Activated T-cell treated with anti-CD3 and anti-CD28 coated beads, Interleukin-2, amount 50 U/mL, for 4 hours (primary cell): ENCODE results near the gene FIBCD1. TPM values are rescaled to one million over a fixed set of nuclear protein-coding genes. Genes with fewer than 3 reads are reported as not detected.

Experiments
- ATAC-seq, 2 donors: fragments of 200-7000 bp; cut with Tn5 transposase; one replicate each; pipeline ENCODE4 v1.10.0; 2021
- DNase-seq: peaks from one replicate; pipeline ENCODE4 v3.0.0-alpha.2; 2020
- H3K27me3 Mint-ChIP-seq: one replicate; pipeline ENCODE4 v1.8.0; 2021; ENCODE audit warnings: low read depth, mixed read lengths
- H3K36me3 Mint-ChIP-seq: one replicate; pipeline ENCODE4 v1.8.0; 2022; ENCODE audit warnings: mixed read lengths; ENCODE audit not compliant: insufficient read depth
- H3K4me1 Mint-ChIP-seq: one replicate; pipeline ENCODE4 v1.8.0; 2021; ENCODE audit warnings: low read depth, mixed read lengths
- H3K4me3 Mint-ChIP-seq: one replicate; pipeline ENCODE4 v1.8.0; 2021; ENCODE audit warnings: mild to moderate bottlenecking, moderate library complexity, mixed read lengths
- H3K9me3 Mint-ChIP-seq: one replicate; pipeline ENCODE4 v1.8.0; 2021; ENCODE audit warnings: mixed read lengths
- total RNA-seq, 3 donors: library from RNA; stranded (reverse); gene quantifications; one replicate each; pipeline ENCODE4 v1.2.1, GENCODE V29; 2021

FIBCD1 gene
- total RNA-seq, 3 donors from 2014 or later, result not detected

DNA sequence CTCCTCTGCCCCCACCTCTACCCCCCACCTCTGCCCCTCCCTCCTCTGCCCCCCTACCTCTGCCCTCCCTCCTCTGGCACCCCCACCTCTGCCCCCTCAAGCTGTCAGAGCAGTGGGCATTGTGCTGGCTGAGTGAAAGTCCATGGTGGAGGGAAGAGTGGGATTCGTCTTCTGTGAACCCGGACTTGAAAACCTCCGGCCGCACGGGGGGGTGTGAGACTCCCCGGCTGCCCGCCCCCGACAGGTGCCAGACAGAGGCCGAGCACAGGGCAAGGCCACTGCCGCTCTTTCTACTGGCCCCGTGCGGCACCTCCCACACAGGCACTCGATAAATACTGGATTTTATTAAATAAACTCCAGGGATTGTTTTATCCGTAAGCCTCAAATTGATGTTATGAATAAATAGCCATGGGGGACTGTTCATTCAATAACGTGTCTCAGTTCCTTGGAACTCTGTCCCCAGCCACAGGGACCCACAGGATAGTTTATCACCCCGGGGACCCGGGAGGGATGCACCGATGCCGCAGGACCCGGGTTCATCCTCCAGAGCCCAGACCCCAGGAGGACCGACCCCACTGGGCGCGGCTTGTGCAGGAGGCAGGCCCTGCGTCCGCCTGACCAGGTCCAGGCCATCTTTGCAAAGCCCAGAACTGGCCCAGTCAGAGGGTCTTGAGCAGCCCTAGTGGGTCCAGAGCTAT is 39.8 kb downstream of the FIBCD1 start:
- Mint-ChIP-seq H3K4me3 (no peak overlapping the region), H3K36me3 (no peaks in the 10 kb centered on the region), H3K27me3 (peaks cover 4% of the 10 kb centered on the region), H3K4me1 (no peaks in the 10 kb centered on the region), H3K9me3 (no peaks in the 10 kb centered on the region)
- ATAC-seq (no peak), DNase-seq (no peak)

DNA sequence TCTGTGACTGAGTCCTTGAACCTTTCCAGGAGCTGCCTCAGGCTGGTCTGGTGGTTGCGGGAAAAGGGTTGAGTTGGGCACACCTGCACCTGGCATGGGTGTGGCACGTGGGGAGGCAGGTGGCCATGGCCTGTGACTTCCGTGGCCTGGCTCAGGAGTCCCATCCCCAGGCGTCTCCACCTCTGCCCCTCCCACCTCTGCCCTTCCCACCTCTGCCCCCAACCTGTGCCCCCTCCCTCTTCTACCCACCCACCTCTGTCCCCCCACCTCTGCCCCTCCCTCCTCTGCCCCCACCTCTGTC is 40.5 kb downstream of the FIBCD1 start:
- Mint-ChIP-seq H3K4me3 (no peak overlapping the region), H3K4me1 (no peaks in the 10 kb centered on the region), H3K36me3 (no peaks in the 10 kb centered on the region), H3K27me3 (peaks cover 3% of the 10 kb centered on the region), H3K9me3 (no peaks in the 10 kb centered on the region)
- no peak for ATAC-seq
- DNase-seq, result no peak

DNA sequence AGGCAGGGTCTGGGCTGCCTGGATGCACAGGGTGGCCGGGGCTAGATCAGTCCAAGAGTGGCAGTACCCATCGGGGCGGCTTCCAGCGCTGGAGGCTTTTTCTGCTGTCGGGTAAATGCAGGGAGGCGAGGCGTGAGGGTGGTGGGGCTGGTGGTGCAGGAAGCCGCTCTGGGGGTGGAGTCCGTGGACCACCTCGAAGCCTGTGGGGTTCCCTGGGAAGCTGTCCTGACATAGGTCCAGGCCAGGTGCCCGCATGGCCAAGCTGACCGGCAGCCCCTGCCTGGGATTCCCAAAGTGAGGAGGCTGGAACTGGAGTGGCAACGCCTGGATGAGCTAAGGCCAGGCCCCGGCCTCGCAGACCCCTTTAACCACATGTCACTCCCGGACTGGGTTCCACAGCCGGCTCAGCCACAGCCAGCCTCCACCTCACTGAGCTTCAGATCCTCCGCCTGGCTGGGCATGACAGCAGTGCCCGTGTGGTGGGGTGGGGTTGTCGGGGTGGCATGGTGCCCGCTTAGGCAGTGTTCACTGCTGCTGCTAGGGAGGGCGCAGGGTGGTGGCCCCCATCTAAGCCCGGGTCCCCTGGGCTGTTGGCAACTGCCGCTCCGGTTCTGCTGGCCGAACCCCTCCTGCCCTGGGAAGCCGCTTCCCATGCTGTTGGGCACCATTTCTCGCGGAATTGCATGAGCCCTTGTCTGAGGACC is 41.0 kb downstream of the FIBCD1 start:
- no peaks in the 10 kb centered on the region for H3K9me3 Mint-ChIP-seq
- H3K27me3 Mint-ChIP-seq, result peaks cover 3% of the 10 kb centered on the region

DNA sequence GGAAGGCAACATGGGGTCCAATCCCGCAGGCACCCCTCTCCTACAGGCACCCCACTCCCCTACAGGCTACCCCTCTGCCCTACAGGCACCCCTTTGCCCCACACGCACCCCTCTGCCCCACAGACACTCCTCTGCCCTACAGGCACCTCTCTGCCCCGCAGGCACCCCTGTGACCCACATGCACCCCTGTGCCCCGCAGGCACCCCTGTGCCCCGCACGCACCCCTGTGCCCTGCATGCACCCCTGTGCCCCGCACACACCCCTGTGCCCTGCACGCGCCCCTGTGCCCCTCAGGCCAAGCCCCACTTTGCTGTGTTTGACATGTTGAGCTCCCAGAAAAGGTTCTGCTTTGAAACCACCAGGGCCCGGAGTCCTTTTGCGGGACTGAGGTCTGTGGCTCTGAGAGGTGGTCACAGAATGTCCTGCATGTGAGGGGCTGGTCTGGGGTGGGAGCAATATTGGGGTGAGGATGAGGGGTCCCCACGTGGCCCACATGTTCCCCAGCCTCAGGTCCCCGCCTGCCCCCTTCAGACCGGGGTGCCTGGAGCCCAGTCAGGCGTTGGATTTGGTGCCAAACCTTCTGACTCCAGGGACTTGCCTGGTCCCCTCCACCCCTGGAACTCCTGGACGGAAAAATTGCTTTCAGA is 41.8 kb downstream of the FIBCD1 start:
- DNase-seq, result no peak
- Mint-ChIP-seq H3K36me3 (no peaks in the 10 kb centered on the region), H3K9me3 (no peaks in the 10 kb centered on the region), H3K27me3 (peaks cover 3% of the 10 kb centered on the region), H3K4me3 (no peak overlapping the region), H3K4me1 (no peaks in the 10 kb centered on the region)
- no peak for ATAC-seq

More for the DNA sequence above, 41.0 kb downstream of the FIBCD1 start:
- DNase-seq, result no peak
- no peaks in the 10 kb centered on the region for H3K4me1 Mint-ChIP-seq
- H3K4me3 Mint-ChIP-seq, result no peak overlapping the region
- no peaks in the 10 kb centered on the region for H3K36me3 Mint-ChIP-seq
- no peak for ATAC-seq

DNA sequence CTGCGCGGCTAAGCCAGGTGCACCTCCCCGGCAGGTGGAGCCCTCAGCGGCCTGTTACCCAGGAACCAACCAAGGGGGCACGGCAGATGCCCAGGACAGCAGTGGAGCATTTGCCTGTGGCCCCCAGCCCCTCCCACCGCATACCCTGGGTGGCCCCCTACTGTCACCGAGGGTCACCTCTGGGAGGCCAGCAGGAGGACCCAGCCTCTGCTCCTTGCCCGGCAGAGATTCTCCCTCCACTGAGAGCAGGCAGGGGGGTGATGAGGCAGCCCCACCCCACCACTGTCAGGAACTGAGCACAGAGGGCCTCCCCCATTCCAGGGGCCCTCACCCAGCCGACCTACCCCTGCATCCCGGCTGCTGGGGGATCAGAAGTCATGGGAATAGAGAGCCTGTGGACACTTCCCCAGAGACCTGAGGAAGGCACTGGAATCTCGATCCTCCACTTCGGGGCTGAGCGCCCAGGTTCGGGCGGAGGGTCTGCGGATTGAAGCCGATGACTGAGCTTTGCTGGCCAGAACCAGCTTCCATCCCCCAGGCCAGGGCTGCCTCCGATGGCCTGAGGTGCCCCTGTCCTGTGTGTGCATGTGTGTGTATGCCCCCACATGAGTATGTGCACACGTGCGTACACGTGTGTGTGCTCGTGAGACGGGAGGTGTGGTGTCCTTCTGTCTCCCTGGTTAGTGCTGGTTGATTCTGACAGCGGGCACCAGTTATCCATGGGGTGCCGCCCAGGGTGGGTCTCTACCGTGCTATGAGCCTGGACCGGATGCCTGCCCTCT is 42.6 kb downstream of the FIBCD1 start, which contains the start of gene QRFP:
QRFP (minus strand) TSS at position 580 of the 782 bp plus-strand sequence. CDS start 2,974 bp downstream, outside the sequence.
- Mint-ChIP-seq H3K4me1 (no peaks in the 10 kb centered on the region), H3K27me3 (peaks cover 3% of the 10 kb centered on the region), H3K4me3 (no peak within 1 kb of the TSS), H3K9me3 (no peaks in the 10 kb centered on the region), H3K36me3 (no peaks in the 10 kb centered on the region)
- no peak for ATAC-seq
- no peak for DNase-seq

DNA sequence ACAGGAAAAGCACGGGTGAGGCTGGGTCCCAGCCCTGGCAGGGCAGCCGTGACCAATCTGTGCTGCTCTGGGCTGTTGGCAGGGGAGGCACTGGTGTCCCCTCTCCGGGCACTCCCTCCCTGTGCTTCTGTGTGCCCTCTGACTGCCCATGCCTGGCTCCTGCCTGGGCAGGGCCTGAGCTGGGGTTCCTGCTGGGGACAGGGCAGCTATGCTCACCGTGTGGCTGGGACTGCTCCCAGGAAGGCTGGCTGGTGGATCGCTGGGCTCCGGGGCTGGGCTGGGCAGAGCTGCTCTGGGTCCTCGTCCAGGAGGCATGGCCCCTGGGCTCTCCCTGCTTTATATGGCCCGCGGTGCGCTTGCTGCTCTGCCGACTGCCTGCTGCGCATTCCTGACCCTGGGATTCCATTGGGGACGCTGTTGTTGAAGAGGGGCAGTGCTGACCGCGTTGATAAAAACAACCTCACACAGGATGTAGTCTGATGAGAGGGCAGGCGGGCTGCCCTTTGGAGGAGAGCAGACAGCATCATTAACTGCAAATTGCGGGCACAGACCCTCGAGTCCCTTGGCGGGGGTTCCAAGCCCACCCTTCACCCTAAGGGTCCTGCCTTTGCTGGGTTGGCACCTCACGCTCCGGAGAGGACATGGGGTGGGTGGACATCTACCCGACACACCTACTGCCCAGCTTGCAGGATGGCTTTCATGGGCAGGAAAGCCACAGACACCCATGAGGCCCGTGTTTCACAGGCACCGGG is 43.4 kb downstream of the FIBCD1 start:
- Mint-ChIP-seq H3K4me1 (no peaks in the 10 kb centered on the region), H3K9me3 (no peaks in the 10 kb centered on the region)

DNA sequence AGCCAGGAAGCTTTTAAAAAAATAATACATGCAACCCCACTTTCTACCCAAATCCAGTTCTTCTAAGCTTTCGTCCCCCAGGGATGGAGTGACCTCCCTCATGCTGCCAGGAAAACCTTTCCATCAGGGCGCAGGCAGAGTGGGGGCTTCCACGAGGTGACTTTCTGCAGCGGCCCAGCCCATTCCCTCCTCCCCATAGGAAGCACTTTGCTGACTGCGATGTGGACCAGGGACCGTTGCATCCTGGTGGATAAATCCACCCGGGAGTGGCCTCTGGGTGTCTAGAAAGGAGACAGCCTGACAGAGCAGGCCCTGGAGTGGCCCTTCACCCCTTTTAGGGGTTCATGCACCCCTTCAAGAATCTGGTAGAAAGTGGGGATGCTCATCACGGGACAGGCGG is 44.0 kb downstream of the FIBCD1 start:
- Mint-ChIP-seq H3K27me3 (no peaks in the 10 kb centered on the region), H3K36me3 (no peaks in the 10 kb centered on the region), H3K4me3 (no peak overlapping the region), H3K9me3 (no peaks in the 10 kb centered on the region), H3K4me1 (no peaks in the 10 kb centered on the region)
- DNase-seq, result no peak
- no peak for ATAC-seq

More for the DNA sequence above, 43.4 kb downstream of the FIBCD1 start:
- DNase-seq, result no peak
- ATAC-seq, result no peak
- no peaks in the 10 kb centered on the region for H3K36me3 Mint-ChIP-seq
- H3K27me3 Mint-ChIP-seq, result peaks cover 2% of the 10 kb centered on the region
- H3K4me3 Mint-ChIP-seq, result no peak overlapping the region

DNA sequence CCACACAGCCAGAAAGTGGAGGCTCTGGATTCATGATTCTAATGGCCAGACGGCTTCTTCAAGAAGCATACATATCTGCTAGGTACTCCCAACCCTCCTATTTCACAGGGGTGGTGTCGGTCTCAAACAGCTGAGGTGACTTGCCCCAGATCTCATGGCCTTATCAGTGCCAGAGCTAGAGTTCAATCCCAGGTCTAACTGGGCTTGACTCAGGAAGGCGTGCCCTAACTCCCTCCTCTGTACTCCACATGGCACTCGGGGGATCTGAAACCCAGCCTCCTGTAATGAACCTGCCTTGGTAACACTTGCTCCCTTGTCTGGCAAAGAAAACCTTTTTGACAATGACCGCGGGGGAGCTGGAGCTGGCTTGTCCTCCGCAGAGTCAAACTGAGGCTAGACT is 44.5 kb downstream of the FIBCD1 start:
- DNase-seq (no peak), ATAC-seq (no peak)
- Mint-ChIP-seq H3K27me3 (no peaks in the 10 kb centered on the region), H3K36me3 (no peaks in the 10 kb centered on the region), H3K4me1 (no peaks in the 10 kb centered on the region), H3K9me3 (no peaks in the 10 kb centered on the region), H3K4me3 (no peak overlapping the region)

DNA sequence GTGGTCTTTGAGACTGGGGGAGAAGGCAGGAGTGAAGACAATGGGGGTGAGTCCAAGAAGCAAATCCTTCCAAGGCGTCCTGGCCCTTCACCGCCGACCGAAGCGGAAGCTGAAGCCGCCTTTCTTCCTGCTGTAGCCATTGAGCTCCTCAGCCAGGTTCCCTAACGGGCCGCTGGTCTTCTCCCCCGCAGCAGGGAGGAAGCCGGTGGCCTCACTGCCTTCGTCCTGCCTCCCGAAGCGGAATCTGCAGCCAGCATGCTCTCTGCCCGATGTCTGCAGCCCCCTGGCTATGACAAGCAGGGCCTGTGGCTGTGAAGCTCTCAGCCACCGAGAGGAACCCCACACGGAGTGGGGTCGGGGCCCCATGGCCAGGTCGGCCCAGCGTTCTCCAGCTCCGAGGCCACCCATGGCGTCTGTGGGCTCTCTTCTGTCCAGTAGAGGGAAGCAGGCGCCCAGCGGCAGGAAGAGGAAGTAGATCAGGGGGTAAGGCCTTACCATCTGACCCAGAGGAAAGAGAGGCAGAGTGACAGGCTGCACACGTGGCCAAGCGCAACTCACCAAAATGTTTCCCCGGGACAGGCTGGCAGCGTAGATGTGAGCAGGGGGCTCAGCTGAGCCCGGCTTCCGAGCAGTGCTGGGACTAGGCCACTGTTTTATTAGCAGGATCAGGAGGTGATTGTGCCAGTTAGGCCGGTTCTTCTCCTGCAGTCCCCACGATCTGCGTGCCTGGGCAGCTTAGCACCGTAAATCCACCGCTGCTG is 45.5 kb downstream of the FIBCD1 start:
- no peak for DNase-seq
- H3K36me3 Mint-ChIP-seq, result no peaks in the 10 kb centered on the region
- H3K9me3 Mint-ChIP-seq, result no peaks in the 10 kb centered on the region
- H3K4me1 Mint-ChIP-seq, result no peaks in the 10 kb centered on the region
- H3K27me3 Mint-ChIP-seq, result no peaks in the 10 kb centered on the region
- no peak overlapping the region for H3K4me3 Mint-ChIP-seq
- ATAC-seq, result no peak

DNA sequence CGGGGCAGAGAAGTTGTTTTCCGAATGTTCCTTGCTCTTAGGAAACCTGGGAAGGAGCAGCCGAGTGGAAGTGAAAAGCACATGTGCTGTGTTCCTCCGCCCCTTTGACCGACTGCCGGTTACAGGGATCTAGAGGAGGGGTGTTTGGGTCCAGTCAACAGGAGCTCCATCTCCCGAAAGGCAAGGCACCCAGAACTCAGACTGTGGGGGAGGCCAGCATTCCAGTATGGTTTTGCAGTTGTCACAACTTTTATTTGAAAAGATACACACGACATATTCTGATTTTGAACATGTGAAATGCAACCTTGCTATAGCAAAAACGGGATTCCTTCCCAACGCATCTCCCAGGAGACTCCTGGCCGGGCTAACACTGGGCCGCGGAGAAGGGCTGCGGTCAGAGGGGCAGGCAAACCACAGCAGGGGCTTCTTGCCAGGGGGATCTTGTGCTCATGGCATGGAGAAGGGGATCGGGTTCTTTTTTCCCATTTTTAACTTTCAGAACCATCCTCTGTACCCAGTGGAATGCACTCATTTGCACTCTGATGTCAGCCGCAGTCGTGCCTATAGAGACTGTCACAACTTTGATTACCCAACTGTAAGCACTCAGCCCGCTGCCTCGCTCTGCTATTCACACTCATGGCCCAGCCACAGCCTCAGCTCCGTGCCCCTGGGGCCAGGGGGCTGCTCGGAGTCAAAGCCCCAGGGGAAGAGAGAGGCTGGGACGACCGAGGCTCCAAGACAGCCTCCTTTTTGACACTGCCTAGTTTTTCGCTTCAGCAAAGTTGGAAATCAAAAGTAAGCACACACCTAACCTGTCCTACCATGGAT is 46.4 kb downstream of the FIBCD1 start:
- DNase-seq, result no peak

DNA sequence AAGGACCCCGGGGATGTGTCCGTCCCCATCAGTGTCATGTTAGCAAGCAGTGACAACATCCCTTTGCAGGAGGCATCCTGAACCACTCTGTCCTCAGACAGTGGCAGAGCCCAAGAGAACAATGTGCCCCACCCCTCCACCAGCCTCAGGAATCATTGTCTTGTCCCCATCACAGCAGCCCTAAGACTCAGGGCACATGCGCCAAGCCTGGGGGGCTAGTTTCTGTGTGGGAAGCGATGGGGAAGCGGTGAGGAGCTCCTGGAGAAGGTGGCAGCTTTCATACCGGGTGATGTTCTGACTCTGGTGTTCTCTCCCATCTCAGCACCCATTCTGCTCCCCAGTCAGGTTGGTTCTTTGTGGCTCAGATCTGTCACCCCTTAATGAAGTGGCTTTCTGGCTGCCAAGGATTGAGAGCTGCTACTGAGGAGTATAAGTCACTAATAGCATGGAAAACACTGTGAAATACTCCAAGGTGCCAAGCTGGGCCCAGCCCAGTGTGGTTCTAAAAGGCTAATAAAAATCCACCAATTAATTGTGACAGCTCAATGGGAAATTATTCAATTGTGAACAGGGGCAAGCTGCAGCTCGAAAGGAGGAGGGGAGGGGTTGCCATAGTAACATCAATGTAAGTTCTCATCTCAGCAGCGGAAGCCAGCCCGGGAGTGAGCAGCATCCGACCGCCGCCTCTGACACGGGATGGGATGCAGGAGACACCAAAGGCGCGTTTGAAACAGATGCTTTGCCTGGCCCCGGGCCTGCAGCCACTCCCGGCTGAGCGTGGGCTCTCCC is 47.2 kb downstream of the FIBCD1 start:
- Mint-ChIP-seq H3K36me3 (peaks cover 6% of the 10 kb centered on the region), H3K4me1 (no peaks in the 10 kb centered on the region), H3K9me3 (no peaks in the 10 kb centered on the region), H3K27me3 (no peaks in the 10 kb centered on the region), H3K4me3 (no peak overlapping the region)
- no peak for DNase-seq
- no peak for ATAC-seq

More for the DNA sequence above, 46.4 kb downstream of the FIBCD1 start:
- H3K36me3 Mint-ChIP-seq, result no peaks in the 10 kb centered on the region
- H3K9me3 Mint-ChIP-seq, result no peaks in the 10 kb centered on the region
- H3K4me1 Mint-ChIP-seq, result no peaks in the 10 kb centered on the region
- ATAC-seq, result no peak
- H3K4me3 Mint-ChIP-seq, result no peak overlapping the region
- H3K27me3 Mint-ChIP-seq, result no peaks in the 10 kb centered on the region
